Sigmoid colon (tissue), 7 donors: ENCODE measurements around the gene TMEM179. TPM values are rescaled to one million over a fixed set of nuclear protein-coding genes. Genes with fewer than 3 reads are reported as not detected.

Experiments
- DNase-seq: peaks from one replicate; pipeline ENCODE4 v3.0.0-alpha.2; 2019
- H3K27ac ChIP-seq, 4 donors: fragments of 200-600 bp; sonication (generic); one replicate each; pipeline ENCODE4 v1.5.1; 2016 to 2019; ENCODE audit warnings: mild to moderate bottlenecking in 1 of 4
- H3K27me3 ChIP-seq, 3 donors: fragments of 200-600 bp; sonication (generic); one replicate each; pipeline ENCODE4 v1.5.1; 2019; ENCODE audit warnings: mild to moderate bottlenecking in 1 of 3
- H3K36me3 ChIP-seq, 4 donors: fragments of 200-600 bp; sonication (generic); one replicate each; pipeline ENCODE4 v1.5.1; 2016 to 2019
- H3K4me1 ChIP-seq, 4 donors: fragments of 200-600 bp; sonication (generic); one replicate each; pipeline ENCODE4 v1.5.1; 2017 to 2019
- H3K4me3 ChIP-seq, 4 donors: fragments of 200-600 bp; sonication (generic); one replicate each; pipeline ENCODE4 v1.5.1; 2017 to 2019; ENCODE audit warnings: mild to moderate bottlenecking in 2 of 4, moderate library complexity in 1 of 4
- H3K9me3 ChIP-seq, 4 donors: fragments of 200-600 bp in 3 of 4; sonication (generic) in 3 of 4; one replicate each; pipeline versions ENCODE4 v1.5.1 to v1.6.1; 2013 to 2019
- EP300 ChIP-seq, 4 donors: sonication (generic); formaldehyde crosslinking; IDR thresholded peaks; one replicate each; pipeline ENCODE4 v1.6.1; 2017; ENCODE audit warnings: antibody characterized with exemption in 4 of 4
- POLR2A ChIP-seq, 2 donors: fragments of 450-650 bp; IDR thresholded peaks; one replicate each; pipeline ENCODE4 v1.6.1; 2016; ENCODE audit warnings: antibody characterized with exemption in 2 of 2, mild to moderate bottlenecking in 2 of 2, moderate library complexity in 2 of 2
- POLR2AphosphoS5 ChIP-seq, 4 donors: sonication (generic); formaldehyde crosslinking; IDR thresholded peaks; one replicate each; pipeline ENCODE4 v1.6.1; 2017; ENCODE audit warnings: antibody characterized with exemption in 4 of 4
- WGBS, 2 donors: extraction: QIAGEN DNeasy Blood & Tissue Kit; methylation state at CpG; one replicate each; pipeline ENCODE4 v1.1.7; 2013; 5-methylcytosine and 5-hydroxymethylcytosine counted together
- intact Hi-C: fragments of 100-400 bp; cut with DNase I; formaldehyde crosslinking; loops from one replicate; pipeline ENCODE4 v1.15.1; 2023
- polyA plus RNA-seq, 3 donors: library from polyadenylated mRNA; stranded (reverse); fragments of 200-250 nt; gene quantifications; one replicate each; pipeline ENCODE4 v1.2.3, GENCODE V29; 2013
- total RNA-seq, 4 donors: library from RNA; depleted of rRNA; stranded (reverse); fragments of >200 nt; gene quantifications; one replicate each; pipeline ENCODE4 v1.1.0, GENCODE V29; 2016
- TF ChIP-seq, protein P1 (sequence below), 4 experiments: fragments of 450-650 bp in 3 of 4; fragments of 200-600 bp in 1 of 4; IDR thresholded peaks; one replicate each; pipeline ENCODE4 v1.5.1; 2016 to 2019; ENCODE audit warnings: antibody characterized with exemption in 4 of 4, mild to moderate bottlenecking in 3 of 4, moderate library complexity in 2 of 4
- donor health status: healthy with polysubstance abuse.
- donor health status: Bipolar disorder and iron deficiency.
- donor health status: healthy.

The TMEM179 gene
- total and polyA plus RNA-seq, 7 donors = 1.4 to 5.4 (median 4.1) TPM; not detected in 2

- no peak for DNase-seq
- Histone ChIP-seq H3K27ac (no peak overlapping the region), H3K27me3 (peaks cover 0 to 29% (median 5%) of the 10 kb centered on the region in 3 donors), H3K4me1 (no peaks in the 10 kb centered on the region), H3K36me3 (no peaks in the 10 kb centered on the region), H3K9me3 (no peaks in the 10 kb centered on the region), H3K4me3 (no peak overlapping the region)
- intact Hi-C loops = no loop called here
- 58 to 72% methylated on average over 4 of the region's 4 CpGs for WGBS, 2 donors
- TF ChIP-seq EP300 (IDR thresholded peaks at IDR 0.05) = no peak
- TF ChIP-seq POLR2AphosphoS5 (IDR thresholded peaks at IDR 0.05) = no peak
- TF ChIP-seq POLR2A (IDR thresholded peaks at IDR 0.05) = no peak
- TF ChIP-seq, protein P1, sequence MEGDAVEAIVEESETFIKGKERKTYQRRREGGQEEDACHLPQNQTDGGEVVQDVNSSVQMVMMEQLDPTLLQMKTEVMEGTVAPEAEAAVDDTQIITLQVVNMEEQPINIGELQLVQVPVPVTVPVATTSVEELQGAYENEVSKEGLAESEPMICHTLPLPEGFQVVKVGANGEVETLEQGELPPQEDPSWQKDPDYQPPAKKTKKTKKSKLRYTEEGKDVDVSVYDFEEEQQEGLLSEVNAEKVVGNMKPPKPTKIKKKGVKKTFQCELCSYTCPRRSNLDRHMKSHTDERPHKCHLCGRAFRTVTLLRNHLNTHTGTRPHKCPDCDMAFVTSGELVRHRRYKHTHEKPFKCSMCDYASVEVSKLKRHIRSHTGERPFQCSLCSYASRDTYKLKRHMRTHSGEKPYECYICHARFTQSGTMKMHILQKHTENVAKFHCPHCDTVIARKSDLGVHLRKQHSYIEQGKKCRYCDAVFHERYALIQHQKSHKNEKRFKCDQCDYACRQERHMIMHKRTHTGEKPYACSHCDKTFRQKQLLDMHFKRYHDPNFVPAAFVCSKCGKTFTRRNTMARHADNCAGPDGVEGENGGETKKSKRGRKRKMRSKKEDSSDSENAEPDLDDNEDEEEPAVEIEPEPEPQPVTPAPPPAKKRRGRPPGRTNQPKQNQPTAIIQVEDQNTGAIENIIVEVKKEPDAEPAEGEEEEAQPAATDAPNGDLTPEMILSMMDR (IDR thresholded peaks at IDR 0.05) = no peak
Measured at GRCh38 chr14:104614126-104614812, 9.7 kb upstream of the TMEM179 start.

DNA sequence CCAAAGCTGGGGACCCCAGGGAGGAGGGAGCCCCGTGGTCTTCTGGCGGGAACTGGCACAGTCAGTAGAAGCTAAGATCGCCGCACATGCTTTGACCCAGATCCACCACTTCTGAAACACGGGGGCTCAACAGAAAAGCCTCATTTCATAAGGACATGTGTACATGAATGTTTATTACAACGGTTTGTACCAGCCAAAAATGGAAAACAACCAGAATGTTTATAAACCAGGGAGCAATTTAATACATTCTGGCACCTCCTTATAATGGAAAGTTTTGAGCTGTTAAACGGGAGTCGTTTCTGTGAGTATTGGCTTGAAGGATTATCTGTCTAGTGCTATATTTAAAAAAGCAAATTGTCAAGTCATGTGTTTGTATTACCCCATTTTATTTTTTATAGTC, 7.3 kb upstream of the TMEM179 start:
- intact Hi-C loops = no loop called here
- H3K9me3 ChIP-seq = no peaks in the 10 kb centered on the region
- H3K4me3 ChIP-seq = no peak overlapping the region
- WGBS, 2 donors = 52 to 64% methylated on average over 8 of the region's 8 CpGs
- H3K27ac ChIP-seq = no peak overlapping the region
- H3K36me3 ChIP-seq = no peaks in the 10 kb centered on the region
- TF ChIP-seq POLR2A (IDR thresholded peaks at IDR 0.05) = no peak
- TF ChIP-seq, protein P1 (IDR thresholded peaks at IDR 0.05) = no peak
- no peak for TF ChIP-seq EP300 (IDR thresholded peaks at IDR 0.05)
- TF ChIP-seq POLR2AphosphoS5 (IDR thresholded peaks at IDR 0.05) = no peak
- DNase-seq = no peak
- H3K27me3 ChIP-seq = peaks cover 0 to 19% (median 0%) of the 10 kb centered on the region in 3 donors
- no peaks in the 10 kb centered on the region for H3K4me1 ChIP-seq

DNA sequence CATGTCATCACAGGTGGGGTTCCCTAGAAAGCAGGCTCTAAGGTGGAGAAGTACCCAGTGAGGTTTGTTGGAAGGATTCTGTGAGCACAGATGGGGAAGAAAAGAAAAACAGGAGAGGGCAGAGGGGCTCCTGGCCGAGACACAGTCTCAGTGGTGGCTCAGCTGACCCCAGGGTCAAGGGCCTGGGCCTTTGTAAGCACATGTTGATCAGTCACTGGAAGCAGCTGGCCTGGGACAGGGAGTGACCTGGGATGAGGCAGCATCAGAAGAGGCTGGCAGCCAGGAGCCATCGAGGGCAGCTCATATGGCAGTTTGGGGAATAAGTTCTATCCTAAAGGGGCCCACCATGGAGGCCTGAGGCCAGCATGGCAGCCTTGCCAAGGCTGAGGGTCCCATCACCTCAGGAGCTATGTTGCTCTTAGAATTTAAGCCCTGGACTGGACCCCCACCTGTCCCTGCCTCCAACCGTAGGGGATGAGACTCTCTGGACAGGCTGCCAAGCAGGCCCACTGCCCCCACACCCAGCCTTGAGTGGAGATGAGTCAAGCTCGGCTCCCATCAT, 6.3 kb upstream of the TMEM179 start:
- 62 to 71% methylated on average over 4 of the region's 4 CpGs for WGBS, 2 donors
- Histone ChIP-seq H3K27me3 (peaks cover 0 to 22% (median 0%) of the 10 kb centered on the region in 3 donors), H3K27ac (no peak overlapping the region), H3K4me3 (no peak overlapping the region), H3K4me1 (no peaks in the 10 kb centered on the region), H3K9me3 (no peaks in the 10 kb centered on the region), H3K36me3 (no peaks in the 10 kb centered on the region)
- TF ChIP-seq, protein P1 (IDR thresholded peaks at IDR 0.05) = no peak
- no peak for TF ChIP-seq POLR2AphosphoS5 (IDR thresholded peaks at IDR 0.05)
- no peak for TF ChIP-seq EP300 (IDR thresholded peaks at IDR 0.05)
- TF ChIP-seq POLR2A (IDR thresholded peaks at IDR 0.05) = no peak
- intact Hi-C loops = no loop called here
- DNase-seq = no peak

DNA sequence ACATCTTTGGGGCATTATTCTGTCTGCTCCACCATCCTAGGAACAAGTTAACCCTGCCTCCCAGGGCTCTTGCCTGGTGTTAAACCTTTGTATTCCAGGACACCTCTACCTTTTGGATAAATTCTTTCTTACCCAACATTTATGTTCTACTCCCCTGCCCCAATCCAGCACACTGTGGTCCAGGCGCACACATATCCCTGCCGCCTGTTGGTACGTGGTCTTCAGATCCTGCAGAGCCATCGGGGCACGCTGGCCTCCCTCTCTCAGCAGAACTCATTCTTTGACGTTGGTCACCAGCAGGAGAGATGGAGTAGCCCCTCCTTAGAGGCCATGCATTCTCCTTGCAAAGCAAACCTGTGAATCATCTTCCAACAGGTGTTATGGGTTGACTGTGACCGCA, 5.1 kb upstream of the TMEM179 start:
- no peaks in the 10 kb centered on the region for H3K9me3 ChIP-seq
- peaks cover 0 to under 1% (median 0%) of the 10 kb centered on the region in 4 donors for H3K4me1 ChIP-seq
- 82% methylated on average over 7 of the region's 7 CpGs for WGBS, 2 donors
- TF ChIP-seq, protein P1 (IDR thresholded peaks at IDR 0.05) = no peak
- TF ChIP-seq POLR2A (IDR thresholded peaks at IDR 0.05) (no peak), POLR2AphosphoS5 (IDR thresholded peaks at IDR 0.05) (no peak), EP300 (IDR thresholded peaks at IDR 0.05) (no peak)
- no peaks in the 10 kb centered on the region for H3K36me3 ChIP-seq
- no peak overlapping the region for H3K27ac ChIP-seq
- no peak for DNase-seq
- H3K4me3 ChIP-seq = no peak overlapping the region
- intact Hi-C loops = no loop called here
- H3K27me3 ChIP-seq = peaks cover 4 to 33% (median 9%) of the 10 kb centered on the region in 3 donors
